Measurements from ENCODE around the gene ZNF410. TPM values are rescaled to one million over a fixed set of nuclear protein-coding genes. Genes with fewer than 3 reads are reported as not detected.
"Not testable (repeated sequence)": the region's sequence is repeated elsewhere in the genome, so short reads cannot be mapped to it uniquely, and the experiment has no call there.

ZNF410 gene
- total RNA-seq, 2 donors from 2014 or later = 55.0 to 61.4 TPM

GRCh38 chr14:73887318-73887616, 608 bp downstream of the ZNF410 start:
- ATAC-seq (ENCODE audit: insufficient number of reproducible peaks, low FRiP score, low read depth) (no peak), DNase-seq (ENCODE audit: low spot score) (no peak)
- TF ChIP-seq CTCF (IDR thresholded peaks at IDR 0.05) = no peak
- Histone ChIP-seq H3K9me3 (no peaks in the 10 kb centered on the region), H3K27me3 (replicated peaks; ENCODE audit: insufficient read depth) (no peaks in the 10 kb centered on the region), H3K27ac (peak overlapping the region; percentile 85 to 97), H3K4me3 (peak overlapping the region; percentile 79), H3K36me3 (peaks cover 3% of the 10 kb centered on the region), H3K4me1 (ENCODE audit: control insufficient read depth in 1 of 2, low read depth in 2 of 2) (peaks cover 17 to 31% of the 10 kb centered on the region in 2 donors)

- DNase-seq (ENCODE audit: low spot score) (no peak), ATAC-seq (ENCODE audit: insufficient number of reproducible peaks, low FRiP score, low read depth) (no peak)
- peaks cover 5% of the 10 kb centered on the region for H3K36me3 ChIP-seq
- no peak for TF ChIP-seq CTCF (IDR thresholded peaks at IDR 0.05)
- peak overlapping the region; percentile 85 to 97 for H3K27ac ChIP-seq
- H3K4me1 ChIP-seq (ENCODE audit: control insufficient read depth in 1 of 2, low read depth in 2 of 2) = peaks cover 17 to 31% of the 10 kb centered on the region in 2 donors
- no peaks in the 10 kb centered on the region for H3K27me3 ChIP-seq (replicated peaks; ENCODE audit: insufficient read depth)
- no peaks in the 10 kb centered on the region for H3K9me3 ChIP-seq
- H3K4me3 ChIP-seq = peak overlapping the region; percentile 79
These were observed 1.2 kb downstream of the ZNF410 start for GRCh38 chr14:73887694-73888459.

- peaks cover 5% of the 10 kb centered on the region for H3K36me3 ChIP-seq
- H3K27ac ChIP-seq = no peak overlapping the region
- H3K27me3 ChIP-seq (replicated peaks; ENCODE audit: insufficient read depth) = no peaks in the 10 kb centered on the region
- peaks cover 17 to 31% of the 10 kb centered on the region in 2 donors for H3K4me1 ChIP-seq (ENCODE audit: control insufficient read depth in 1 of 2, low read depth in 2 of 2)
- ATAC-seq (ENCODE audit: insufficient number of reproducible peaks, low FRiP score, low read depth) = no peak
- no peaks in the 10 kb centered on the region for H3K9me3 ChIP-seq
- DNase-seq (ENCODE audit: low spot score) = no peak
- peak overlapping the region; percentile 79 for H3K4me3 ChIP-seq
- TF ChIP-seq CTCF (IDR thresholded peaks at IDR 0.05) = no peak
These were observed 1.7 kb downstream of the ZNF410 start for GRCh38 chr14:73888460-73888725.

- no peak overlapping the region for H3K4me3 ChIP-seq
- H3K27me3 ChIP-seq (replicated peaks; ENCODE audit: insufficient read depth) = no peaks in the 10 kb centered on the region
- DNase-seq (ENCODE audit: low spot score) (no peak), ATAC-seq (ENCODE audit: insufficient number of reproducible peaks, low FRiP score, low read depth) (no peak)
- H3K4me1 ChIP-seq (ENCODE audit: control insufficient read depth in 1 of 2, low read depth in 2 of 2) = peaks cover 17 to 31% of the 10 kb centered on the region in 2 donors
- no peak overlapping the region for H3K27ac ChIP-seq
- no peak for TF ChIP-seq CTCF (IDR thresholded peaks at IDR 0.05)
- H3K36me3 ChIP-seq = peaks cover 9% of the 10 kb centered on the region
- no peaks in the 10 kb centered on the region for H3K9me3 ChIP-seq
These were observed 2.3 kb downstream of the ZNF410 start for GRCh38 chr14:73888971-73889370.

- Histone ChIP-seq H3K9me3 (no peaks in the 10 kb centered on the region), H3K27ac (no peak overlapping the region), H3K4me3 (no peak overlapping the region), H3K4me1 (ENCODE audit: control insufficient read depth in 1 of 2, low read depth in 2 of 2) (peaks cover 17 to 31% of the 10 kb centered on the region in 2 donors), H3K27me3 (replicated peaks; ENCODE audit: insufficient read depth) (no peaks in the 10 kb centered on the region), H3K36me3 (peaks cover 13% of the 10 kb centered on the region)
- ATAC-seq (ENCODE audit: insufficient number of reproducible peaks, low FRiP score, low read depth) (no peak), DNase-seq (ENCODE audit: low spot score) (no peak)
- TF ChIP-seq CTCF (IDR thresholded peaks at IDR 0.05) = no peak
These were observed 2.7 kb downstream of the ZNF410 start for GRCh38 chr14:73889376-73889775.

- H3K36me3 ChIP-seq = peaks cover 52% of the 10 kb centered on the region
- H3K4me1 ChIP-seq (ENCODE audit: control insufficient read depth in 1 of 2, low read depth in 2 of 2); H3K27me3 ChIP-seq (replicated peaks; ENCODE audit: insufficient read depth); H3K27ac ChIP-seq; H3K4me3 ChIP-seq; H3K9me3 ChIP-seq; DNase-seq (ENCODE audit: low spot score); ATAC-seq (ENCODE audit: insufficient number of reproducible peaks, low FRiP score, low read depth): not testable (repeated sequence)
These were observed 7.6 kb downstream of the ZNF410 start for GRCh38 chr14:73894180-73894687.
